Mesothelial cell of epicardium (in vitro differentiated cells): ENCODE data around the gene BIN1. TPM values are rescaled to one million over a fixed set of nuclear protein-coding genes. Genes with fewer than 3 reads are reported as not detected.

ENCODE experiments used
- DNase-seq, 2 experiments: peaks; one replicate each; pipeline ENCODE4 v3.0.0; 2021; ENCODE audit warnings: low spot score in 2 of 2; ENCODE audit not compliant: unreplicated experiment in 2 of 2
- H3K27ac Mint-ChIP-seq: 2 replicates; pipeline ENCODE4 v1.8.0; 2021; ENCODE audit warnings: mixed read lengths
- H3K27me3 Mint-ChIP-seq: 2 replicates; pipeline ENCODE4 v1.8.0; 2021; ENCODE audit warnings: low read depth, mixed read lengths
- H3K36me3 Mint-ChIP-seq: 2 replicates; pipeline ENCODE4 v1.8.0; 2021; ENCODE audit warnings: mixed read lengths
- H3K4me1 Mint-ChIP-seq: 2 replicates; pipeline ENCODE4 v1.8.0; 2021; ENCODE audit warnings: mixed read lengths
- H3K4me3 Mint-ChIP-seq: 2 replicates; pipeline ENCODE4 v1.8.0; 2021; ENCODE audit warnings: mild to moderate bottlenecking, moderate library complexity, mixed read lengths
- H3K9me3 Mint-ChIP-seq: 2 replicates; pipeline ENCODE4 v1.8.0; 2021; ENCODE audit warnings: mixed read lengths
- CTCF ChIP-seq: fragments of 200-600 bp; sonication (generic); IDR thresholded peaks from one replicate; pipeline ENCODE4 v1.5.0; 2021; ENCODE audit warnings: antibody characterized with exemption; ENCODE audit not compliant: unreplicated experiment
- total RNA-seq: library from RNA; stranded (reverse); gene quantifications from 3 replicates; pipeline ENCODE4 v1.2.1, GENCODE V29; 2021

The BIN1 gene
- total RNA-seq, 1 donor from 2014 or later, result 45.7 TPM

DNA sequence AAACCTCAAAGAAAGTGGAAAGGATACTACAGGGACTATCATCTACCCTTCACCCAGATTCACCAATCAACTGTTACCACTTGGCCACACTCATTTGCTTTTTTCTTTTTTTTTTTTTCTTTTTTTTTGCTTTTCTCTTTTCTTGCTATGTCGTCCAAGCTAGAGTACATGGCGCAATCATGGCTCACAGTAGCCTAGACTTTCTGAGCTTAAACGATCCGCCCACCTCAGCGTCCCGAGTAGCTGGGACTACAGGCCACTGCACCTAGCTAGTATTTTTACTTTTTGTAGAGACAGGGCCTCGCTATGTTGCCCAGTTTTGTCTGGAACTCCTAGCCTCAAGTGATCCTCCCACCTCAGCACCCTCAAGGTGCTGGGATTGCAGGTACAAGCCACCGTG is 24.0 kb downstream of the BIN1 start:
- no peaks in the 10 kb centered on the region for H3K36me3 Mint-ChIP-seq
- no peak overlapping the region for H3K4me3 Mint-ChIP-seq
- H3K27ac Mint-ChIP-seq, result no peak overlapping the region
- no peaks in the 10 kb centered on the region for H3K9me3 Mint-ChIP-seq
- no peak for TF ChIP-seq CTCF
- no peaks in the 10 kb centered on the region for H3K27me3 Mint-ChIP-seq
- DNase-seq, result no peak
- peaks cover 70% of the 10 kb centered on the region for H3K4me1 Mint-ChIP-seq

GRCh38 chr2:127081826-127082633 is 24.9 kb downstream of the BIN1 start:
- H3K27ac Mint-ChIP-seq, result no peak overlapping the region
- H3K27me3 Mint-ChIP-seq, result no peaks in the 10 kb centered on the region
- no peak for DNase-seq
- H3K36me3 Mint-ChIP-seq, result no peaks in the 10 kb centered on the region
- H3K4me3 Mint-ChIP-seq, result no peak overlapping the region
- H3K9me3 Mint-ChIP-seq, result no peaks in the 10 kb centered on the region
- peaks cover 65% of the 10 kb centered on the region for H3K4me1 Mint-ChIP-seq
- no peak for TF ChIP-seq CTCF

DNA sequence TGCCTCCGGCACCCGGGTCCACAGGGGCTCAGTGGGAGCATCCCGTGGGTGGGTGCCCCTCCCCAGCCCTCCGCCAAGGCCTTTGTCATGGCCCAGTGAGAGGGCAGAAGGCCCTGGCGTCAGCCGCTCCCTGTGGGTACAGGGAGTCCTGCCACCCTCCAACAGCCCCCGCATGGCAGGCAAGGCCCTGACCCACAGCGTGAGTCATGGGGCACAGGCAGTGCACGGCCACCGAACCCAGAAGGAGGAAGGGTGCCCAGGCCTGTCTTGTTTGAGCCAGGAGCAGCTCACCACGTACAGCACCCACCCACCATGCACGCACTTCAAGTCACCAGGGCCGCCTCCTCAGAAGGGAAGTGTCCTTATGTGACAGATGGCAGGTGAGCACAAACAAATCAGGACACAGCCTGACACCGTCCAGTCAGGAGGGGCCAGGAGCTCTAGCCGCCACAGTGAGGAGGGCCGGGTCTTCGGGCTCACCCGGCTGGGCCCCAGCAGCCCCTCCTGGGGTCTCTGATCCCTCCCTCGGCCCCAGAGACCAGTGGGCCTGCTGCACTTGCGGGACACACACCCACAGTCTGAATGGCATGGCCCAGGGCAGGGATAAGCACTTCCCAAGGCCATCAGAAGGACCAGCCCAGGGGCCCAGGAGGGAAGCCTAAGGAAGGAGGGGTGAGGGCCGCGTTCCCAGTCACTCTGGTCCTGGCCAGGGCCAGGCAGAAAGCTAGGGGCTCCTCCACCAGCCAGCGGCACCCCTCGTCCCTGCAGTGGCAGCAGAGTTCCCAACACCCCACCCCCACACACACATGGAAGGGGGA is 25.8 kb downstream of the BIN1 start:
- no peaks in the 10 kb centered on the region for H3K27me3 Mint-ChIP-seq
- no peak for DNase-seq
- no peaks in the 10 kb centered on the region for H3K9me3 Mint-ChIP-seq
- no peaks in the 10 kb centered on the region for H3K36me3 Mint-ChIP-seq
- H3K4me1 Mint-ChIP-seq, result peaks cover 57% of the 10 kb centered on the region
- no peak overlapping the region for H3K27ac Mint-ChIP-seq
- TF ChIP-seq CTCF, result no peak
- no peak overlapping the region for H3K4me3 Mint-ChIP-seq

- no peak for TF ChIP-seq CTCF
- Mint-ChIP-seq H3K27ac (peak overlapping the region; percentile 12), H3K36me3 (no peaks in the 10 kb centered on the region), H3K27me3 (no peaks in the 10 kb centered on the region), H3K9me3 (no peaks in the 10 kb centered on the region), H3K4me1 (peaks cover 52% of the 10 kb centered on the region), H3K4me3 (no peak overlapping the region)
- no peak for DNase-seq
These were observed 26.6 kb downstream of the BIN1 start for GRCh38 chr2:127080226-127080937.

DNA sequence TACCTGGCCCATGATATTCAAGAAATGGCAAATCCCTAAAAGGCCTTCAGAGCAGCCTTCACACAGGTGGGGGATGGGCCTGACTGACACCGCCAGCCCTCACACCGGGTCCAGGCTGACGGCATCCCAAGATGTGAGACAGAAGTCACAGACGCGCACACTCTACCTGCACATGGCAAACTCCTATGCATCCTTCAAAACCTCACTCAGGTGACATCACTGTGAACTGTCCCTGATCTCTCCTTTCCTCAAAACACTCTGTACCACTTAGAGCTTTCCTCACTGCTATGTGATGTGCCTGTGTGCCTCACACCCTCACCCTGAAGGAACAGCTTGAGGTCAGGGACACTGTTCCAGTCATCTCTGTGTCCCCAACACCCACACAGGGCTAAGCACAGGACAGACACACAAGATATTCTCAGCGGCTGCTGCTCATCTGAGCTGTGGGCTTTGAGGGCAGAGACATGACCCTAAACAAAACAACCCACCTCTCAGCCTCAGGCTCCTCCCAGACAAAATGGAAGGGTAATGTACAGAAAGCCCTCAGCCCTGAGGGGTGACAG is 27.5 kb downstream of the BIN1 start:
- no peak for TF ChIP-seq CTCF
- H3K27ac Mint-ChIP-seq, result peak overlapping the region; percentile 62
- H3K36me3 Mint-ChIP-seq, result no peaks in the 10 kb centered on the region
- H3K4me1 Mint-ChIP-seq, result peaks cover 44% of the 10 kb centered on the region
- DNase-seq, result no peak
- H3K9me3 Mint-ChIP-seq, result no peaks in the 10 kb centered on the region
- no peak overlapping the region for H3K4me3 Mint-ChIP-seq
- H3K27me3 Mint-ChIP-seq, result no peaks in the 10 kb centered on the region
